GM21786 (cell line): Measurements from ENCODE around the gene POLR2B.

Source experiments
- ATAC-seq: cut with Tn5 transposase; IDR thresholded peaks from one replicate; pipeline ENCODE4 v1.9.1; 2021; ENCODE audit not compliant: unreplicated experiment

The POLR2B gene

GRCh38 chr4:57078685-57079521, 100.2 kb downstream of the POLR2B start:
- ATAC-seq: no peak
